ENCODE measurements around the gene GTPBP8.
A peak's percentile ranks its signal among the peaks of the same experiment; 100 is the strongest.

Gene GTPBP8

DNA sequence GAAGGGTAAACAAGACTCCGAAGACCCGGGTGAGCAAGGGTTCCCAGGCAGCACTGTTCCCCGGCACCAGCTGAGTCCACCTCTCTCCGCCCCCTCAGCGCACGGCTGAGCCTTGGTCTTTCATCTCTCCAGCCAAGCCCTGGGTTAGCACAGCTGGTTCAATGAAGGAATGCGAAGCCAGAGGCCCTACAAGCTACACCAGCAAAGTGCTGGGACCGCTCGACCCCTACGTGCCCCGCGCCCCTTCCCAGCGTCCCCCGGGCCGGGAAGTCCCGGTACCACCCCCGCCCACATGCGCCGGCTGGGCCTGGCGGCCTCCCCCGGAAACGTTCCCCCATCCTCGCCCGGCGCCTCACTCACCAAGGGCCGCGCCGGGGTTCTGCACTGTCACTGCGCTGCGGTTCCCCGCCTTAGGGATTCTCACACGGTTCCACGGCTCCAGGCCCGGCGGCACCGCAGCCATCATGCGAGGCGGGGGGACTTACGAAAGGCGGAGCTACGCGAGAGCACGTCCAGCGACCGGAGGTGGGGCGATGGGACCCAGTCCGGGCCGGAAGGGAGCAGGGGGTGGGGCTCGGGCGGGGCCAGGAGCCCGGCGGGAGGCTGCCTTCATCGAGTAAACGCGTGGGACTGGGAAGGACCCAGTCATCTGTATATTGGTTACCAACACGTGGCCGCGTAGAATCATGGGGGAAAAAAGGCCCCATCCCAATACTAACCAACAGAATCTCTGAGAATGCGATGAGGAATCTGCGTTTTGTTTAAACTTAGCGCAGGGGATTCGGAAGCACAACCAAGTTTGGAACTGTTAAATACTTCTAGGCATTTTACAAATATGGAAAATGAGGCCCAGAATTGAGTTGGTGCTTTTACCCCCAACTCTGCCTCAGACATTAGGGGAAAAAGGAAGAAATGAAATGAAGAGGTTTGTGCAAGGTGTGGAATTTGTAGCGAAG, 28.7 kb downstream of the GTPBP8 start:
- Histone ChIP-seq H3K9me3 (ENCODE audit: severe bottlenecking) (no peaks in the 10 kb centered on the region), H3K4me1 (ENCODE audit: insufficient read depth, poor library complexity, severe bottlenecking) (peaks cover 10% of the 10 kb centered on the region), H3K36me3 (ENCODE audit: low read depth) (peaks cover 33% of the 10 kb centered on the region), H3K27me3 (ENCODE audit: insufficient read depth, poor library complexity, severe bottlenecking) (no peaks in the 10 kb centered on the region), H3K4me3 (ENCODE audit: severe bottlenecking) (peak overlapping the region; percentile 84), H3K27ac (ENCODE audit: poor library complexity, severe bottlenecking) (peak overlapping the region; percentile 68)
- TF ChIP-seq CTCF (IDR thresholded peaks at IDR 0.05; ENCODE audit: poor library complexity, severe bottlenecking): no peak
- peak; percentile 93 for ATAC-seq (ENCODE audit: low read depth)
- DNase-seq (ENCODE audit: low spot score): peak; percentile 84

DNA sequence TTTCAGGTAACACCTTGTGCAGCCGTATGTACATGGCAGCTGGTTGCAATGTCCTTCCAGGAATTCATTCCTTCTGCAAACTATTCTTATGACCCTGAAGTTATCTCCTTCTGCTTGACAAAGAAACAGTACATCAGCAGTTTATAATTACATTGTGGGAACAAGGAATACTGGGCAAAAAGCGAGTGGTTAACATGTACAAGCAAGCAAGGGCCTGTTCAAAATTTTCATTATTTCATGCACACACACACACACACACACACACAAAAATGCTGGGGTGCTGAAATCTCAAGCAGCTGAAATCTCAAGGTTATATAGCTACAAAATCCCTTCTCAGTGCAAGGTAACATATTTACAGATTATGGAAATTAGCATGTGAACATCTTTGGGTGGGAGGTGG, 30.7 kb downstream of the GTPBP8 start:
- DNase-seq (ENCODE audit: low spot score): no peak
- no peak overlapping the region for H3K4me3 ChIP-seq (ENCODE audit: severe bottlenecking)
- no peak for TF ChIP-seq CTCF (IDR thresholded peaks at IDR 0.05; ENCODE audit: poor library complexity, severe bottlenecking)
- H3K27ac ChIP-seq (ENCODE audit: poor library complexity, severe bottlenecking): no peak overlapping the region
- H3K9me3 ChIP-seq (ENCODE audit: severe bottlenecking): no peaks in the 10 kb centered on the region
- H3K27me3 ChIP-seq (ENCODE audit: insufficient read depth, poor library complexity, severe bottlenecking): no peaks in the 10 kb centered on the region
- peaks cover 13% of the 10 kb centered on the region for H3K36me3 ChIP-seq (ENCODE audit: low read depth)
- peaks cover 10% of the 10 kb centered on the region for H3K4me1 ChIP-seq (ENCODE audit: insufficient read depth, poor library complexity, severe bottlenecking)
- no peak for ATAC-seq (ENCODE audit: low read depth)

DNA sequence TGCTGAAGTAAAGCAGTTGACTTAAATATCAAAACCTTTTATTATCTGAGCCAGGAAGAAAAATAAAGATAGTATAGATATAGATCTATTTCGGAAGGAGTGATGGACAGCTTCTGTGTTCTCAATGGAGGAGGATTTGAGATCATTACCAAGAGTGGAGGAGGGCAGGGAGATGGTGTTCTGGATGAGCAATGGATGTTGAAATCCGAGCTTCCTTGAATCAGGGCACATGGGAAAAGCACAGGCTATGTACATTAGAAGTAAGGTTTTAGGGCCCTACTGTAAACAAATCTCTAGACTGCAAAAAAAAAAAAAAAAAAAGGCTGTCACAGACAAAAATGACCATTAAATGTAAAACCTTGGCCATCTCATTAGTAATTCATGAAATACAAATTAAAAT, 43.2 kb downstream of the GTPBP8 start:
- Histone ChIP-seq H3K4me1 (ENCODE audit: insufficient read depth, poor library complexity, severe bottlenecking) (no peaks in the 10 kb centered on the region), H3K36me3 (ENCODE audit: low read depth) (no peaks in the 10 kb centered on the region), H3K27me3 (ENCODE audit: insufficient read depth, poor library complexity, severe bottlenecking) (no peaks in the 10 kb centered on the region), H3K27ac (ENCODE audit: poor library complexity, severe bottlenecking) (no peak overlapping the region), H3K9me3 (ENCODE audit: severe bottlenecking) (no peaks in the 10 kb centered on the region), H3K4me3 (ENCODE audit: severe bottlenecking) (no peak overlapping the region)
- TF ChIP-seq CTCF (IDR thresholded peaks at IDR 0.05; ENCODE audit: poor library complexity, severe bottlenecking): no peak
- DNase-seq (ENCODE audit: low spot score): no peak
- no peak for ATAC-seq (ENCODE audit: low read depth)

- peak; percentile 90 for ATAC-seq (ENCODE audit: low read depth)
- Histone ChIP-seq H3K9me3 (ENCODE audit: severe bottlenecking) (no peaks in the 10 kb centered on the region), H3K27me3 (ENCODE audit: insufficient read depth, poor library complexity, severe bottlenecking) (no peaks in the 10 kb centered on the region), H3K4me1 (ENCODE audit: insufficient read depth, poor library complexity, severe bottlenecking) (no peaks in the 10 kb centered on the region), H3K27ac (ENCODE audit: poor library complexity, severe bottlenecking) (no peak overlapping the region), H3K4me3 (ENCODE audit: severe bottlenecking) (no peak overlapping the region), H3K36me3 (ENCODE audit: low read depth) (no peaks in the 10 kb centered on the region)
- TF ChIP-seq CTCF (IDR thresholded peaks at IDR 0.05; ENCODE audit: poor library complexity, severe bottlenecking): peak; percentile 87
- no peak for DNase-seq (ENCODE audit: low spot score)
Observed at GRCh38 chr3:113035387-113035982, 44.7 kb downstream of the GTPBP8 start.

Data from RWPE2 (cell line).